ENCODE measurements around the gene BMP10.

DNA sequence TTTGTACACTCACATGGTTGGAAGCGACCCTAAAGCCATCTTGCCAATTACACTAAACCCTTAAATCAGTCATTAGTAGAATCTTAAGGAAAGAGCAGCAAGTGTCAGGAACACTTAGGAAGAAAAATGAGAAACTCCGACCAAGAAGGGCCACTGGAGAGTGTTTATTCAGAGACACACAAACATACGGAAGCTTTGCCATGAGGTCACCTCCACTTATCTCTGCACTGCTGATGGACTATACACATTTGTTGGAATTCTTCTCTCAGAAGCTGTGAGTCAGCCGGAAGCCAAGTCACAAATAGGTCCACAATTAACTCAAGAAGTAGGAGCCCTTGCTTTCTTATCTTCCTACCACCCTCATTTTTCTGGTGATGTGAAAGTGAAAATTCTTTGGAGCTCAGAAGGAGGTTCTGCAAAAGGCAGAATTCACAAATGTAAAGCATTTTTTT, 21.6 kb downstream of the BMP10 start:
- TF ChIP-seq, protein P1, sequence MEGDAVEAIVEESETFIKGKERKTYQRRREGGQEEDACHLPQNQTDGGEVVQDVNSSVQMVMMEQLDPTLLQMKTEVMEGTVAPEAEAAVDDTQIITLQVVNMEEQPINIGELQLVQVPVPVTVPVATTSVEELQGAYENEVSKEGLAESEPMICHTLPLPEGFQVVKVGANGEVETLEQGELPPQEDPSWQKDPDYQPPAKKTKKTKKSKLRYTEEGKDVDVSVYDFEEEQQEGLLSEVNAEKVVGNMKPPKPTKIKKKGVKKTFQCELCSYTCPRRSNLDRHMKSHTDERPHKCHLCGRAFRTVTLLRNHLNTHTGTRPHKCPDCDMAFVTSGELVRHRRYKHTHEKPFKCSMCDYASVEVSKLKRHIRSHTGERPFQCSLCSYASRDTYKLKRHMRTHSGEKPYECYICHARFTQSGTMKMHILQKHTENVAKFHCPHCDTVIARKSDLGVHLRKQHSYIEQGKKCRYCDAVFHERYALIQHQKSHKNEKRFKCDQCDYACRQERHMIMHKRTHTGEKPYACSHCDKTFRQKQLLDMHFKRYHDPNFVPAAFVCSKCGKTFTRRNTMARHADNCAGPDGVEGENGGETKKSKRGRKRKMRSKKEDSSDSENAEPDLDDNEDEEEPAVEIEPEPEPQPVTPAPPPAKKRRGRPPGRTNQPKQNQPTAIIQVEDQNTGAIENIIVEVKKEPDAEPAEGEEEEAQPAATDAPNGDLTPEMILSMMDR (IDR thresholded peaks at IDR 0.05; ENCODE audit: insufficient read depth, low read length): no peak
- TF ChIP-seq, protein P2, sequence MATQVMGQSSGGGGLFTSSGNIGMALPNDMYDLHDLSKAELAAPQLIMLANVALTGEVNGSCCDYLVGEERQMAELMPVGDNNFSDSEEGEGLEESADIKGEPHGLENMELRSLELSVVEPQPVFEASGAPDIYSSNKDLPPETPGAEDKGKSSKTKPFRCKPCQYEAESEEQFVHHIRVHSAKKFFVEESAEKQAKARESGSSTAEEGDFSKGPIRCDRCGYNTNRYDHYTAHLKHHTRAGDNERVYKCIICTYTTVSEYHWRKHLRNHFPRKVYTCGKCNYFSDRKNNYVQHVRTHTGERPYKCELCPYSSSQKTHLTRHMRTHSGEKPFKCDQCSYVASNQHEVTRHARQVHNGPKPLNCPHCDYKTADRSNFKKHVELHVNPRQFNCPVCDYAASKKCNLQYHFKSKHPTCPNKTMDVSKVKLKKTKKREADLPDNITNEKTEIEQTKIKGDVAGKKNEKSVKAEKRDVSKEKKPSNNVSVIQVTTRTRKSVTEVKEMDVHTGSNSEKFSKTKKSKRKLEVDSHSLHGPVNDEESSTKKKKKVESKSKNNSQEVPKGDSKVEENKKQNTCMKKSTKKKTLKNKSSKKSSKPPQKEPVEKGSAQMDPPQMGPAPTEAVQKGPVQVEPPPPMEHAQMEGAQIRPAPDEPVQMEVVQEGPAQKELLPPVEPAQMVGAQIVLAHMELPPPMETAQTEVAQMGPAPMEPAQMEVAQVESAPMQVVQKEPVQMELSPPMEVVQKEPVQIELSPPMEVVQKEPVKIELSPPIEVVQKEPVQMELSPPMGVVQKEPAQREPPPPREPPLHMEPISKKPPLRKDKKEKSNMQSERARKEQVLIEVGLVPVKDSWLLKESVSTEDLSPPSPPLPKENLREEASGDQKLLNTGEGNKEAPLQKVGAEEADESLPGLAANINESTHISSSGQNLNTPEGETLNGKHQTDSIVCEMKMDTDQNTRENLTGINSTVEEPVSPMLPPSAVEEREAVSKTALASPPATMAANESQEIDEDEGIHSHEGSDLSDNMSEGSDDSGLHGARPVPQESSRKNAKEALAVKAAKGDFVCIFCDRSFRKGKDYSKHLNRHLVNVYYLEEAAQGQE (IDR thresholded peaks at IDR 0.05; ENCODE audit: insufficient replicate concordance, low read depth): no peak
- TF ChIP-seq POLR2AphosphoS5 (IDR thresholded peaks at IDR 0.05; ENCODE audit: low read depth) (no peak), GABPA (IDR thresholded peaks at IDR 0.05; ENCODE audit: low read depth) (no peak)

Data from HL-60 (cell line).